HCT116 (cell line): ENCODE measurements around the gene MYLK2. TPM values are rescaled to one million over a fixed set of nuclear protein-coding genes. Genes with fewer than 3 reads are reported as not detected.

Experiments used
- ATAC-seq: fragments of 200-7000 bp; cut with Tn5 transposase; 2 replicates; pipeline ENCODE4 v1.9.1; 2020; ENCODE audit warnings: mild to moderate bottlenecking, moderate library complexity
- BruUV-seq: library from RNA; stranded (reverse); fragments of 400-500 nt; replicated peaks from 2 replicates; lab custom pipeline; 2021; lab: Mats Ljungman, UMichigan
- CTCF ChIA-PET: fragments of 300-600 bp; sonication (Branson Sonifier 250); formaldehyde crosslinking; loops from one replicate; lab custom pipeline; 2021; ENCODE audit warnings: antibody characterized with exemption; lab: Charles Lee
- POLR2A ChIA-PET: fragments of 300-600, 350-600 bp; sonication (Branson Sonifier 250); formaldehyde crosslinking; loops from one replicate; lab custom pipeline; 2021; ENCODE audit warnings: antibody characterized with exemption; lab: Charles Lee
- RAD21 ChIA-PET, 2 experiments: fragments of 300-600 bp; sonication (Branson Sonifier 250); formaldehyde crosslinking; loops; one replicate each; lab custom pipeline; 2023; ENCODE audit warnings: low total read pairs in 2 of 2; ENCODE audit not compliant: uncharacterized antibody in 2 of 2, unreplicated experiment in 2 of 2, low non-redundant PET in 1 of 2; lab: Charles Lee
- DNase-seq: peaks from one replicate; pipeline ENCODE4 v3.0.0-alpha.2; 2010; ENCODE audit warnings: low read depth, low spot score
- H2AFZ ChIP-seq: fragments of 200-600 bp; shearing (Covaris generic), sonication (generic); 2 replicates; pipeline ENCODE4 v1.6.1; 2017; ENCODE audit warnings: low read depth, mixed run types, mixed read lengths, antibody characterized with exemption, low read length; ENCODE audit not compliant: poor library complexity, severe bottlenecking
- H3K27ac ChIP-seq: 2 replicates; pipeline ENCODE4 v1.5.1; 2012; ENCODE audit warnings: low read depth, low read length
- H3K27me3 ChIP-seq: fragments of 200-600 bp; sonication (generic); 2 replicates; pipeline ENCODE4 v1.6.1; 2016; ENCODE audit warnings: mixed run types, low read length, mixed read lengths; ENCODE audit not compliant: insufficient read depth
- H3K36me3 ChIP-seq, 2 experiments: fragments of 200-500 bp in 1 of 2; fragments of 200-600 bp in 1 of 2; sonication (Bioruptor generic) in 1 of 2; sonication (generic) in 1 of 2; 2 replicates each; pipeline versions ENCODE4 v1.5.1 to v1.6.1; 2014 to 2016; ENCODE audit warnings: low read length in 2 of 2, inconsistent platforms in 1 of 2, mixed read lengths in 1 of 2, mixed run types in 1 of 2; ENCODE audit not compliant: insufficient read depth in 2 of 2, control insufficient read depth in 1 of 2
- H3K4me1 ChIP-seq, 2 experiments: fragments of 200-600 bp in 1 of 2; sonication (generic) in 1 of 2; 2 replicates each; pipeline versions ENCODE4 v1.5.1 to v1.6.1; 2012 to 2017; ENCODE audit warnings: low read length in 2 of 2, inconsistent platforms in 1 of 2, mild to moderate bottlenecking in 1 of 2, mixed read lengths in 1 of 2, mixed run types in 1 of 2, moderate library complexity in 1 of 2; ENCODE audit not compliant: insufficient read depth in 2 of 2, control insufficient read depth in 1 of 2
- H3K4me2 ChIP-seq: fragments of 200-600 bp; sonication (generic); 2 replicates; pipeline ENCODE4 v1.6.1; 2017; ENCODE audit warnings: mixed run types, low read length, mixed read lengths
- H3K4me3 ChIP-seq, 2 experiments: fragments of 200-600 bp in 1 of 2; sonication (generic) in 1 of 2; replicated peaks in 1 of 2; 2 replicates each; pipeline ENCODE4 v1.5.1; 2011 to 2016; ENCODE audit warnings: low read length in 2 of 2, control low read depth in 1 of 2, low read depth in 1 of 2, mild to moderate bottlenecking in 1 of 2, mixed read lengths in 1 of 2, mixed run types in 1 of 2
- H3K79me2 ChIP-seq: fragments of 200-600 bp; sonication (generic); 2 replicates; pipeline ENCODE4 v1.6.1; 2017; ENCODE audit warnings: mild to moderate bottlenecking, mixed run types, low read length, moderate library complexity, mixed read lengths; ENCODE audit not compliant: insufficient read depth
- H3K9ac ChIP-seq: fragments of 200-600 bp; sonication (generic); 2 replicates; pipeline ENCODE4 v1.6.1; 2016; ENCODE audit warnings: low read length, mixed read lengths
- H3K9me2 ChIP-seq: fragments of 200-600 bp; sonication (generic), shearing (Covaris generic); 2 replicates; pipeline ENCODE4 v1.6.1; 2017; ENCODE audit warnings: mixed run types, mild to moderate bottlenecking, moderate library complexity; ENCODE audit not compliant: insufficient read depth
- H3K9me3 ChIP-seq, 2 experiments: fragments of 200-500 bp in 1 of 2; fragments of 200-600 bp in 1 of 2; sonication (Bioruptor generic) in 1 of 2; sonication (generic) in 1 of 2; 2 replicates each; pipeline ENCODE4 v1.6.1; 2014 to 2017; ENCODE audit warnings: low read length in 2 of 2, mixed read lengths in 2 of 2, inconsistent platforms in 1 of 2, low read depth in 1 of 2, mild to moderate bottlenecking in 1 of 2, mixed run types in 1 of 2, moderate library complexity in 1 of 2; ENCODE audit not compliant: control insufficient read depth in 1 of 2, insufficient read depth in 1 of 2
- H4K20me1 ChIP-seq: fragments of 200-600 bp; sonication (generic), shearing (Covaris generic); 2 replicates; pipeline ENCODE4 v1.6.1; 2017; ENCODE audit warnings: mixed run types, mild to moderate bottlenecking, moderate library complexity; ENCODE audit not compliant: insufficient read depth
- CBX3 ChIP-seq: IDR thresholded peaks from 2 replicates; pipeline ENCODE4 v1.6.1; 2012; ENCODE audit warnings: low read depth
- CEBPB ChIP-seq: IDR thresholded peaks from 2 replicates; pipeline ENCODE4 v1.6.1; 2012; ENCODE audit warnings: low read depth
- EGR1 ChIP-seq: IDR thresholded peaks from 2 replicates; pipeline ENCODE4 v1.6.1; 2012; ENCODE audit warnings: low read depth
- EZH2 ChIP-seq: fragments of 200-600 bp; sonication (generic); IDR thresholded peaks from 2 replicates; pipeline ENCODE4 v1.6.1; 2017; ENCODE audit warnings: antibody characterized with exemption, mixed run types
- EZH2phosphoT487 ChIP-seq: fragments of 200-600 bp; IDR thresholded peaks from 2 replicates; pipeline ENCODE4 v1.6.1; 2018; ENCODE audit warnings: antibody characterized with exemption, borderline replicate concordance
- FOSL1 ChIP-seq: IDR thresholded peaks from 2 replicates; pipeline ENCODE4 v1.6.1; 2012; ENCODE audit warnings: low read depth
- JUND ChIP-seq: IDR thresholded peaks from 2 replicates; pipeline ENCODE4 v1.6.1; 2012
- POLR2AphosphoS5 ChIP-seq: IDR thresholded peaks from 2 replicates; pipeline ENCODE4 v1.6.1; 2011; ENCODE audit warnings: mild to moderate bottlenecking, low read depth, low read length, moderate library complexity
- RAD21 ChIP-seq: IDR thresholded peaks from 2 replicates; pipeline ENCODE4 v1.6.1; 2012; ENCODE audit warnings: low read depth, mild to moderate bottlenecking
- SIN3A ChIP-seq: IDR thresholded peaks from 2 replicates; pipeline ENCODE4 v1.6.1; 2012; ENCODE audit warnings: low read depth
- SP1 ChIP-seq: IDR thresholded peaks from 2 replicates; pipeline ENCODE4 v1.6.1; 2012; ENCODE audit warnings: low read depth
- YY1 ChIP-seq: IDR thresholded peaks from 2 replicates; pipeline ENCODE4 v1.6.1; 2011; ENCODE audit warnings: low read length, low read depth, moderate library complexity, mild to moderate bottlenecking; ENCODE audit not compliant: insufficient replicate concordance; ENCODE audit errors: extremely low read depth
- intact Hi-C: fragments of 100-400 bp; cut with micrococcal nuclease; formaldehyde crosslinking; loops from 2 replicates; pipeline ENCODE4 v1.10.0; 2022
- total RNA-seq: library from RNA; stranded (reverse); gene quantifications from one replicate; pipeline ENCODE4 v1.2.1, GENCODE V29; 2021; ENCODE audit not compliant: unreplicated experiment
- TF ChIP-seq, protein P1 (sequence below): IDR thresholded peaks from 2 replicates; pipeline ENCODE4 v1.6.1; 2012
- TF ChIP-seq, protein P2 (sequence below): IDR thresholded peaks from 2 replicates; pipeline ENCODE4 v1.6.1; 2012
- TF ChIP-seq, protein P3 (sequence below): IDR thresholded peaks from 2 replicates; pipeline ENCODE4 v1.6.1; 2012; ENCODE audit warnings: low read depth

Gene MYLK2
- total RNA-seq, 1 experiment from 2014 or later, result 0.34 TPM

DNA sequence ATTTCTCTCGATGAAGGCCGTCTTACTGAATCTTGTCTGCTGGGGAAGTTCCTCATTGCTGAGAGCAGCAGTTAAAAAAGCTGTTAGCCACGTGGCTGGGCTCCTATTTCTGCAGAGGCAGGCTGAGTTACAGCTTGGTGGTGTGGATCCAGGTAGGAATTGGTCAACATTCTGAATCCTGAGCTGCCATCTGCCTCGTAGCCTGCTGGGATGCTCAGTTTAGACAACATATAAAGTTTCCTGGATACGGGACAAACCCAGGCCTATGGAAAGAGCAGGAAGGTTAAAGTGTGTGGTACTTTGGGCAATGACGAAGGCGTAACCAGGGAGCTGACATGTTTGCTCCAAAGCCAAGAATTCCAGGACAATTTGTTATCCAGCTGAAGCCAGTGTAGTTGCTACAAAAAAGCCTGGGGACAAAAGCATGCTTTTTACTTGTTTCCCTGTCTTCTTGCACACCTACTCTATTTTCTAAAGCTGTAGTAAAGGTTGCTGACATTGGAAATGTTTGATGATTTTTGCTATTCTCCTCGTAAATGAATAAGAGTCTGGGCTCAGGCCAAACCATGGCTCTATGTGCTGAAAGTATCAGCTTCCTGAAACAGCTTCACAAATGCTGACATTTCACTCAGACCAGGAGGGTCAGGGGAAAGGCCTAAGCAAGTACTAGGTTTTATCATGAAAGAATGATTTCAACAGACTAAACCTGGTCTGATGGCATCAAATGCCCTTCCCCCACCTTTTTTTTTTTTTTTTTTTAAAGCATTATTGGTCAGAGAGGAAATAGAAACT is 12.4 kb upstream of the MYLK2 start:
- H4K20me1 ChIP-seq, result no peaks in the 10 kb centered on the region
- H3K4me1 ChIP-seq, result peaks cover 0 to 11% of the 10 kb centered on the region in 2 experiments; a peak in 1 of 4 replicates
- intact Hi-C loops, result no loop called here
- no peaks in the 10 kb centered on the region for H3K79me2 ChIP-seq
- CTCF ChIA-PET, result no interaction called here
- H2AFZ ChIP-seq, result no peak overlapping the region
- no peak overlapping the region for H3K27ac ChIP-seq
- H3K9ac ChIP-seq, result no peak overlapping the region
- no peak for DNase-seq
- no peak overlapping the region for H3K4me3 ChIP-seq
- H3K9me3 ChIP-seq, result no peaks in the 10 kb centered on the region
- H3K4me2 ChIP-seq, result no peak overlapping the region
- H3K27me3 ChIP-seq, result no peaks in the 10 kb centered on the region
- POLR2A ChIA-PET, result interaction anchor here (1.3 kb wide), 1 partner anchor 11 kb away, joined by 4 read pairs; no protein-coding TSS in a partner anchor
- no peak for ATAC-seq
- H3K36me3 ChIP-seq, result peaks cover 9 to 24% of the 10 kb centered on the region in 2 experiments
- RAD21 ChIA-PET, result no interaction called here
- H3K9me2 ChIP-seq, result no peaks in the 10 kb centered on the region
- TF ChIP-seq JUND (no peak), EZH2phosphoT487 (no peak), CEBPB (no peak)
- TF ChIP-seq, protein P1, sequence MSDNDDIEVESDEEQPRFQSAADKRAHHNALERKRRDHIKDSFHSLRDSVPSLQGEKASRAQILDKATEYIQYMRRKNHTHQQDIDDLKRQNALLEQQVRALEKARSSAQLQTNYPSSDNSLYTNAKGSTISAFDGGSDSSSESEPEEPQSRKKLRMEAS, result no peak
- BruUV-seq, result no TSS peak

DNA sequence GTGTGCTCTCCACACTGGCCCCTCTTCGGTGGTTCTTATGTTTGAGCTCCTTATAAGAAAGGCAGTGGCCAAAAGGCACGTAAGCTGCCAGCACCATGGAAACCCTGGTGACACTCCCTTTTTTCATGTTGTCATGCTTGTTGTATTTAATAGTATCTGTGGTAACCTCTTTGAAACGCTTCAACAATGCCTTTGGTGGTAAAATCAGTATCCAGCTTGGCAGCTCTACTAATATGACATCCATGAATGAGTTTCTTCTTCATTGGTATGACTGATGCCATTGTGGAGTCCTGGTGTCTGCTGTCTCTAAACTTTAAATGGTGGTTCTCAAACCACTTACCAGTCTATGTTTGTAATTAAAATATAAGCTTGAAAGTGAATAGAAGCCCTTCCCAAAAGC is 10.7 kb upstream of the MYLK2 start:
- Histone ChIP-seq H3K9me2 (no peaks in the 10 kb centered on the region), H3K4me3 (no peak overlapping the region), H3K4me2 (no peak overlapping the region), H2AFZ (no peak overlapping the region), H3K36me3 (peaks cover 4 to 14% of the 10 kb centered on the region in 2 experiments), H3K79me2 (no peaks in the 10 kb centered on the region), H3K4me1 (peaks cover 0 to 11% of the 10 kb centered on the region in 2 experiments; a peak in 1 of 4 replicates), H3K27me3 (no peaks in the 10 kb centered on the region), H3K27ac (no peak overlapping the region), H3K9me3 (no peaks in the 10 kb centered on the region), H3K9ac (no peak overlapping the region), H4K20me1 (no peaks in the 10 kb centered on the region)
- ChIA-PET RAD21 (no interaction called here), CTCF (no interaction called here), POLR2A (no interaction called here)
- ATAC-seq, result no peak
- intact Hi-C loops, result no loop called here
- no peak for DNase-seq
- no TSS peak for BruUV-seq
- TF ChIP-seq SIN3A (no peak), EZH2phosphoT487 (no peak), EZH2 (no peak), YY1 (no peak), CBX3 (no peak), RAD21 (no peak), SP1 (no peak), POLR2AphosphoS5 (no peak), EGR1 (no peak), FOSL1 (no peak)
- TF ChIP-seq, protein P2, sequence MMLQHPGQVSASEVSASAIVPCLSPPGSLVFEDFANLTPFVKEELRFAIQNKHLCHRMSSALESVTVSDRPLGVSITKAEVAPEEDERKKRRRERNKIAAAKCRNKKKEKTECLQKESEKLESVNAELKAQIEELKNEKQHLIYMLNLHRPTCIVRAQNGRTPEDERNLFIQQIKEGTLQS, result no peak
- TF ChIP-seq, protein P3, sequence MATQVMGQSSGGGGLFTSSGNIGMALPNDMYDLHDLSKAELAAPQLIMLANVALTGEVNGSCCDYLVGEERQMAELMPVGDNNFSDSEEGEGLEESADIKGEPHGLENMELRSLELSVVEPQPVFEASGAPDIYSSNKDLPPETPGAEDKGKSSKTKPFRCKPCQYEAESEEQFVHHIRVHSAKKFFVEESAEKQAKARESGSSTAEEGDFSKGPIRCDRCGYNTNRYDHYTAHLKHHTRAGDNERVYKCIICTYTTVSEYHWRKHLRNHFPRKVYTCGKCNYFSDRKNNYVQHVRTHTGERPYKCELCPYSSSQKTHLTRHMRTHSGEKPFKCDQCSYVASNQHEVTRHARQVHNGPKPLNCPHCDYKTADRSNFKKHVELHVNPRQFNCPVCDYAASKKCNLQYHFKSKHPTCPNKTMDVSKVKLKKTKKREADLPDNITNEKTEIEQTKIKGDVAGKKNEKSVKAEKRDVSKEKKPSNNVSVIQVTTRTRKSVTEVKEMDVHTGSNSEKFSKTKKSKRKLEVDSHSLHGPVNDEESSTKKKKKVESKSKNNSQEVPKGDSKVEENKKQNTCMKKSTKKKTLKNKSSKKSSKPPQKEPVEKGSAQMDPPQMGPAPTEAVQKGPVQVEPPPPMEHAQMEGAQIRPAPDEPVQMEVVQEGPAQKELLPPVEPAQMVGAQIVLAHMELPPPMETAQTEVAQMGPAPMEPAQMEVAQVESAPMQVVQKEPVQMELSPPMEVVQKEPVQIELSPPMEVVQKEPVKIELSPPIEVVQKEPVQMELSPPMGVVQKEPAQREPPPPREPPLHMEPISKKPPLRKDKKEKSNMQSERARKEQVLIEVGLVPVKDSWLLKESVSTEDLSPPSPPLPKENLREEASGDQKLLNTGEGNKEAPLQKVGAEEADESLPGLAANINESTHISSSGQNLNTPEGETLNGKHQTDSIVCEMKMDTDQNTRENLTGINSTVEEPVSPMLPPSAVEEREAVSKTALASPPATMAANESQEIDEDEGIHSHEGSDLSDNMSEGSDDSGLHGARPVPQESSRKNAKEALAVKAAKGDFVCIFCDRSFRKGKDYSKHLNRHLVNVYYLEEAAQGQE, result no peak
